GM10266 (cell line): Measurements from ENCODE around the gene SMCHD1.

ENCODE experiments used
- DNase-seq: peaks from one replicate; pipeline ENCODE4 v3.0.0; 2012; ENCODE audit errors: extremely low spot score
- TF ChIP-seq, protein P1 (sequence below): IDR thresholded peaks from 2 replicates; pipeline ENCODE4 v1.5.1; 2012; ENCODE audit warnings: mild to moderate bottlenecking, low read depth; ENCODE audit not compliant: control insufficient read depth, insufficient read depth; ENCODE audit errors: missing control alignments

SMCHD1 gene

DNA sequence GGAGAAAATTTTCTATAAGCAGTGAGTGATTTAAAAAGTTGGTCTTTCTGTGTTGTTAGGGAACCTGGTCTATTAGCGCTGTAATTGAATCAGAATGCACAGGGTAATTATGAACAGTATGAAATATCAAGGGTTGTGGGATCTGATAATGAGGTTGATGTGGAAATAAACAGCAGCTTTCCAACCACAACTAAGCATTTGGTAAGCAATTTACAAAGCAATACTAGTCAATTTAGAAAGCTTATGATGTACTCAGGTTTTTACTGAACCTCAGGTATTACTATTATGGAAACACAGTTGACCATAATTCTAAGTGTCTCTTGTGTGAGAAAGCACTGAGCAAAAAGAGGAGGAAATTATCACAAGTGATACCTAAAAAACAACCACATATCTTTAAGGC is 11.0 kb upstream of the SMCHD1 start:
- TF ChIP-seq, protein P1, sequence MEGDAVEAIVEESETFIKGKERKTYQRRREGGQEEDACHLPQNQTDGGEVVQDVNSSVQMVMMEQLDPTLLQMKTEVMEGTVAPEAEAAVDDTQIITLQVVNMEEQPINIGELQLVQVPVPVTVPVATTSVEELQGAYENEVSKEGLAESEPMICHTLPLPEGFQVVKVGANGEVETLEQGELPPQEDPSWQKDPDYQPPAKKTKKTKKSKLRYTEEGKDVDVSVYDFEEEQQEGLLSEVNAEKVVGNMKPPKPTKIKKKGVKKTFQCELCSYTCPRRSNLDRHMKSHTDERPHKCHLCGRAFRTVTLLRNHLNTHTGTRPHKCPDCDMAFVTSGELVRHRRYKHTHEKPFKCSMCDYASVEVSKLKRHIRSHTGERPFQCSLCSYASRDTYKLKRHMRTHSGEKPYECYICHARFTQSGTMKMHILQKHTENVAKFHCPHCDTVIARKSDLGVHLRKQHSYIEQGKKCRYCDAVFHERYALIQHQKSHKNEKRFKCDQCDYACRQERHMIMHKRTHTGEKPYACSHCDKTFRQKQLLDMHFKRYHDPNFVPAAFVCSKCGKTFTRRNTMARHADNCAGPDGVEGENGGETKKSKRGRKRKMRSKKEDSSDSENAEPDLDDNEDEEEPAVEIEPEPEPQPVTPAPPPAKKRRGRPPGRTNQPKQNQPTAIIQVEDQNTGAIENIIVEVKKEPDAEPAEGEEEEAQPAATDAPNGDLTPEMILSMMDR, result no peak
- DNase-seq, result no peak

DNA sequence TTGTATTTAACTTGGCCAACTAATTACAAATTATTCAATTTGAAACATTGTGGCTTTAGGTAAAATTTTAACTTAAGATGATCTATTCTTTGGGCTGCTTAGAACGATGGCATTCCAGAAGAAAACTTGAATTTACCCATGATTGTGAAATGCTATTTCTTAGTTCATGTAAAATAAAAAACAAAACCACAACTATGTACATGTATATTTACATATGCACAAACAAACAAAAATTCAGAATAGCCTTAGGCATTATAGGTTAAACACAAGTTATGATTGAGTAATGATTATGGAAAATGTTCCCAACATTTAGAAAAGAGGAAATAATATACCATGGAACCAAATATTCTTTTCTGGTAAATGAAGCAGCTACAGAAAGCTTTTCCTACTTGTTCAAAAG is 3.5 kb upstream of the SMCHD1 start:
- TF ChIP-seq, protein P1, result no peak
- DNase-seq, result no peak

- no peak for DNase-seq
- TF ChIP-seq, protein P1, result no peak
Observed at GRCh38 chr18:2653467-2653866, 2.1 kb upstream of the SMCHD1 start.

DNA sequence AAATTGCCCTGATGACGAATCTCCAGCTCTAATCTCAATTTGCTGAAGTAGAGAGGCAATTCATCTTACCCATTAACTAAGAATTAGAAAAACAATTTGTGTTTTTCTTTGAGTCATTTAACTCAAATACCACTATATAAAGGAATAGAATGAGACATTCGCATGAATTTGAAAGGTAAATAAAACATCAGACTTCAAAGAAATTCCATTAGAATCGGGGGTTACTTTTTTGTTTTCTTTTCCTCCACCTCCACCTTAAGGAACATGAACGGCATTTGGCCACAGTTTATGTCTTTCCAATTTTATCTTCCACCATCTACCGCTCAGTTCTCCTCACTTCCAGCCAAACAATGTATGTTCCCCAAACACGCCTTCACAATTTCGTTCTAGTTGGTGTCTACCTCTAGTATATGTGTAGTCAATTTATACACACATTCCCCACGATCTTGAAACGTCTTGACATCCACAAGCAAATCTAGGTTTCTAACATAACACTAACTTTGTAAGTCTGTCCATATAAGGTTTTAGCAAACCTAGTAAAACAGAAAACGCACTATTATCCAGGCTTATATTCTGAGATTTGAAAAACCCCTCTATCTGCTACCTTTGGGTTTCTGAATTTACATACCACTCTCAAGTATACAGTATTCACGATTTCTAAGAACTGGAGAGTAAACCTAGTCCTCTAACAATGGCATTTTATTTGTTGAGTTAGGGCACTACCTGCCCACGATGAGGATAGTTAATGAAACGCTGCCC is 1.2 kb upstream of the SMCHD1 start:
- TF ChIP-seq, protein P1, result no peak
- DNase-seq, result no peak

GRCh38 chr18:2654928-2655177 is 673 bp upstream of the SMCHD1 start:
- TF ChIP-seq, protein P1, result no peak
- DNase-seq, result peak; percentile 74

DNA sequence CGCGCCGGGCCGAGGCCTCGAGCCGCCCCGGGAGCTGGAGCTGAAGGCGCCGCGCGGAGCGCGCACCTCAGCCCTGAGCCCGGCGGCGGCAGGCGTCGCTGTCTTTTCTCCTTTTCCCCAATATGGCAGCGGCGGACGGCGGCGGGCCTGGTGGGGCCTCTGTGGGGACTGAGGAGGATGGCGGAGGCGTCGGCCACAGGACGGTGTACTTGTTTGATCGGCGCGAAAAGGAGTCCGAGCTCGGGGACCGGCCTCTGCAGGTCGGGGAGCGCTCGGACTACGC is 369 bp downstream of the SMCHD1 start:
- no peak for DNase-seq
- TF ChIP-seq, protein P1, result no peak

- peak; percentile 34 for DNase-seq
- TF ChIP-seq, protein P1, result no peak
Observed at GRCh38 chr18:2656237-2656980, 883 bp downstream of the SMCHD1 start.
